Endothelial cell of hepatic sinusoid (primary cell): ENCODE measurements around the gene ORC6.

Experiments
- in situ Hi-C: cut with HindIII; loops from 2 replicates; pipeline ENCODE4 v1.10.0; 2017; ENCODE audit warnings: low sequenced_read_pairs

The ORC6 gene

DNA sequence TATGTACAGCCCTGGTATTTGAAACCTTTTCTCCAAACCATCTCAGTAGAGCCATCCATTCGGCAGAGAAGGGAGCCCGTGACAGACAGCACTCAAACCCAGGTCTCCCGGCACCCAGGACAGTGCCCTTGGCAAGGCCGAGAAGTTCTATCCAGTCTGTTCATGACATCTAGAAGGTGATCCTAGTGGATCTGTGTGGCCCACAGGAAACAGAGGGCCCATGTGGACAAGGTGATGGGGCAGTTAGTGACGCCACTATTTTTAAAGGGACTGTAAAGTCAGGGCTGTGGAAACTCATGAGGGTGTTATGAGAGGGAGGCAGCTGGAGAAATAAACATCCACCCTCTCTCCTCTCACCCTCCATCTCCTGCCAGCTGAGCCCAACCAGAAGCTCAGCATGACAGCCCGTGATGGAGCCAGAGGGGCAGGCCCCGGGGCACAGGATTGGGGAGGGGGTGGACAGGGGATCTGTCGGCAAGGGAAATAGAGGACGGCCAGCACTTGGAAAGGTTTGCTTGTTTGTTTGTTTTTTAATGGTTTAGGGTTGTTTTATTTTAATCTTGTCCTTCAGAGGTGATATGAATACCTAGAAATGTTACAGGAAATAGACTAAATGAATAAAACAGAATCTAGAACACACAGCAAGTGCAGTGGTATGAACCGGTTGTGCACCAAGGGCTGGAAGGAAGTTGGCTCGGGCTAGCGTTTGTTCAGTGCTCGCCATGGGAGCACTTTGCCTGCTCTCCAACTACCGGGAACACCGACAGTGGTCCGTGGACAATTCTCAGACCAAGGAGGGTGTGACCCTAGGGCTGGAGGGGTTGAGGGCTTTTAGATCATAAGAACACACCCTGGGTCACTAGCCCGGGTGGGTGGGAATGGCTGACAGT lies 41.6 kb downstream of the ORC6 start:
- in situ Hi-C loops = no loop called here

DNA sequence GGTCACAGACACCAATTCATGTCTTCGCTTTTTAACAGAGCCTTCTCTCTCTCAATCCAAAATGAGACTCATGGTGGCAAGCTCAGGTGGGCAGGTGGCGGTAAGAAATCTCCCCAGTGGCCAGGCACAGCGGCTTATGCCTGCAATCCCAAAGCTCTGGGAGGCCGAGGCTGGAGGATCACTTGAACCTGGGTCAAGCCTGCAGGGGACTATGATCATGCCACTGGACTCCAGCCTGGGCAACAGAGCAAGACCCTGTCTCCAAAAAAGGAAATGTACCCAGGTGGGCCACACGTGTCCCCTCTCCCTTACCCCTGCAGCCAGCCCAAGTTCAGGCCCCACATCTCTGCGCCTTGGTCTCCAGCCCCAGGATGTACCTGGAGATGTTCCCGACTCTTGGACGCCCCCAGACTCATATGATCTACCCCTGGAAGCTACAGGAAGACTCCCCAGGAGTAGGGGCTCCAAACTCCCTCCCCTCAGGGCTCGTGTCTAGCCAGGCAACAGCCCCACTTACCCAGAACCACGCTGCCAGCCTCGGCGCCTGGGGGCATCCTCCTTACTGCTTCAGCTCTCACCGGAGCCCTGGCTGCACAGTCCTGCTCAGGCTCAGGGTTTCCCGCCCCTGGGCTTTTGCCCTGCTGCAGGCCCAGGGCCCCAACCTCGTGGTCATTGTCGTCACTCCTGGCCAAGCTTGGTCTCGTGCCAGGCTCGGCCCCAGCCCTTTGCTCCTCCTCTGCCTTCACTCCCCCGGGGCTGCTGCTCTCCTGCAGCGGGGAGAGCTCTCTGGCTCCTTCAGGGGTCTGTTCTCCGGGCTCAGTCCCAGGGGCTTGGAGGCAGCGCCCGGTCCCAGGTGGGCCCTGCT lies 42.5 kb downstream of the ORC6 start:
- in situ Hi-C loops = no loop called here

DNA sequence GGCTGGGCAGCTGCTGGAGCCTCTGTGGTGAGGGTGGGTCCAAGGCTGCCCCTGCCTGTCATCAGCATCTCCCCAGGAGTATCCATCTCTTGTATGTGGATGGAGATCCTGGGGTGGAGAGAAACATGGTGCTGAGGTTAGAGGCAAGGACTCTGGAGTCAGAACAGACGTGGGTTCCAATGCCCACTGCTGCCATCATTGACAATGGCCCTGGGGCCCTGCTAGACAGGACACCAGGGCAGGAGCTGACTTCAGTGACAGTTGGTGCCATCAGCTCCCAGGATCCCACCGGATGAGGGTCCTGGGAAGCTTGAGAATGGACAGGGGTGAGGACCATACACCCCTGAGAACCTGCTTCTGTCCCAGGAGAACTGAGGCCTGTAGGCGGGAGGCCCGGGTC lies 43.1 kb downstream of the ORC6 start:
- in situ Hi-C loops = no loop called here

DNA sequence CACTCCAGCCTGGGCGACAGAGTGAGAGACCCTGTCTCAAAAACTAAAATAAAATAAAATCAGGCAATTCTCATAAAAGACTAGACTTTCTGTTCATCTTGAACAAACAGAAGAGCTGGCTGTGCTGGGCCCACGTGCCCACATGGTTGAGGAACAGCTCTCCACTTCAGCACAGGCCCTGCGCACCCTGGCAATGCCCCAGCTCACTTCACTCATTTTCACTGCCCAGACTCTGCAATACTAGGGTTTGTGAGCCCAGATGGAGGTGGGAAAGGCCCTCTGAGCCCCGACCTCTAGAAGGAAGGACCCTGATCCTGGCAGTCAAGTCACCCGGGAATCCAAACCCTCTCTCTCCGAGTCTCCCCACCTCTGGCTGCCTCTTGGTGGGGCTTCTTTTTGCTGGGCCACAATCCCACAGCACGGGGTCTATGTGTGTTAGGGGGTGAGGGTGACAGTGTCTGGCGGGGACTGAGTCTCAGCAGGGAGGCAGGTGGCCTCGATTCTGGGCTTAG lies 43.9 kb downstream of the ORC6 start:
- in situ Hi-C loops = no loop called here

DNA sequence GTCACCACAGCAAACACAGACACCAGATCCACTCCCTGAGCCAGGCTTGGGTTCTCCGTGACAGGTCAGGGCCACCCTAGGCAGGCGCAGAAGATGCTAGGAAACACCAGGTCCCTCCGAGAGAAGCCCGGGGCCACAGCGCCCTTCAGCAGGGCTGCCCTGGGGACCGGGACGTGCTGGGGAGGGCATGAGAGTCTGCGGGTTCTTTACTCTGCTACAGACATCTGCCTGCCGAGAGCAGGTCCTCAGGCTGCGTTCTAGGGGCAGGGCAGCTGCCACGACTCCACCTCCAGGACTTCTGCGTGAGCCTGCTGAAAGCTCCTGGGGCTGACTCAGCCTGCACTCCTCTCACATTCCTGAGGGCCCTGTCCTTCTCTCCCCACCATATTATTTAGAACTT lies 47.2 kb downstream of the ORC6 start:
- in situ Hi-C loops = no loop called here

DNA sequence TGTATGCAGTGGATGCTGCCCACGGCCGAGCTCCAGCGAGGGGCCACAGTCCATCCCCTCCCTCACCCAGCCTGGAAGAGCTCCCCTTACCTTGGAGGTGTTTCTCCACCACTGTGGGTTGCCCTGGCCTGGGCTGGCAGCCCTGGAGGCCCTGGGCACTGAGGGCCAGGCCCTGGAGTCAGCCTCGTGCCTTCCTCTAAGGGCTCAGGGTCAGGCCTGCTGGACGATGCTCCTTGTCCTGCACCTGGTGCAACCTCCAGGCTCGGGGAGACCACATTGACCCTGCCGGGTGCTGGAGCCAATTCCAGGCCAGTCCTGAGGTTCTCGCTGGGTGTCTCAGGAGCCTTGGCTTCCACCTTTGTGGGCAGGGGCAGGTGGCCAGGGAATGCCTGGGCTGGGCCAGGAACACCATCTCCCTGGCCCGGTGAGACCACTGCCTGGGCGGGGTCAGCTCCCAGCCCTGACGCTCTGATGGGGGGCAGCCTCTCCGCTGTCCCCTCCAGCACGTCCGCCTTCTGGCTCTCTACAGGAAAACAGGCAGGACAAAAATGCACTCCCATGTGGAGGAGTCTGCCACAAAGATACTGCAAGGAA lies 48.3 kb downstream of the ORC6 start:
- in situ Hi-C loops = no loop called here

DNA sequence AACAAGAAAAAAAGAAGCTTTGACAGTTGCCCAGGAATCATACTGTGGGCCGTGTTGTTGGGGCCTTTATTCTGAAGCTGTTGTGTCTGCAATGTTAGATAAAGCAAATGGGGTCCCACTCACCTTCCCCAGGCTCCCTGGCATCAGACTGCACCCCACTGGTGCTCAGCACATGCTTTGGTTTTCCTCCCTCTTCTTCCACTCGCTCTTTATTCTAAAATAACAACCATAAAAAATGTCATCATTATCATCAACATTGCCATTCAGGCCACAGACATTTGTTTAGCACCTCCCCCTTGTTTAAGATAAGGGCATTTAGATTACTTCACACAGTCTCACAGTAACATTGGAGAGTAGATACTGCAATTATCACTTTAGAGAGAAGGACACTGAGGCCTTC lies 50.5 kb downstream of the ORC6 start:
- in situ Hi-C loops = no loop called here

DNA sequence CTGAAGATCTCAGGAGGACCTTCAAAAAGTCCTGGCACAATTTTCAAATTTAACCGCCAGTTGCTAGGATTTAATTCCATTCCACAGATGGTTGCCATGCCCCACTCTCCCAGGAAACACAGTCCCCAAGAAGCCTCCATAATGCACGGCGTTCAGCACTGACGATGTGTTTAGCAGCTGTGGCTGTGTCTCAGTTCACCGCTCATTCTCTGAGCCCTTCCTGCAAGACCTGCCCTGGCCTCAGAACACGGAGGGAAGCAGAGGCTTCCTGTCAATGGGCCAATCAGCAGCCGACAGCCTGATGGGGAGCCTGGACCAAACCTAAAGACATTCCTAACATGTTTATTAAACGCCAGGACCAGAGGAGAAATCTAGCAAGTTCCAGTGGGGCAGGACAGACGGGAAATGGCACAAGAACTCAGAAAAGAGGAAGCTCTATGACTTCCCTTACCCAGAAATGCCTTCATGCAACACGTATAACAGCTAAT lies 53.8 kb downstream of the ORC6 start:
- in situ Hi-C loops = no loop called here

DNA sequence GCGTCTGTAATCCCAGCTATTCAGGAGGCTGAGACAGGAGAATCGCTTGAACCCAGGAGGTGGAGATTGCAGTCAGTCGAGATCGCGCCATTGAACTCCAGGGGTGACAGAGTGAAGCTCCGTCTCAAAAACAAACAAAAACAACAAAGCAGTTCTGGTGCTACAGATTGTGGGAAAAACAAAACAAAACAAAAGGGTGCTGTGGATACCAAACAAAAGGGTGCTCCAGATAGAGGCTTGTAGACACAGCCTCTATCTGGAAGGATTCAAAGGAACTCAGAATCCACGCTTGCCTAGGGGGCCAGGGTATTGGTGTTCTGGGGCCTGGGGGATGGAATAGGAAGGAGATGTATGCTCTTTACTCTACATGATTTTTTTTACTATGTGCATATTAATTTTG lies 56.2 kb downstream of the ORC6 start:
- in situ Hi-C loops = no loop called here

DNA sequence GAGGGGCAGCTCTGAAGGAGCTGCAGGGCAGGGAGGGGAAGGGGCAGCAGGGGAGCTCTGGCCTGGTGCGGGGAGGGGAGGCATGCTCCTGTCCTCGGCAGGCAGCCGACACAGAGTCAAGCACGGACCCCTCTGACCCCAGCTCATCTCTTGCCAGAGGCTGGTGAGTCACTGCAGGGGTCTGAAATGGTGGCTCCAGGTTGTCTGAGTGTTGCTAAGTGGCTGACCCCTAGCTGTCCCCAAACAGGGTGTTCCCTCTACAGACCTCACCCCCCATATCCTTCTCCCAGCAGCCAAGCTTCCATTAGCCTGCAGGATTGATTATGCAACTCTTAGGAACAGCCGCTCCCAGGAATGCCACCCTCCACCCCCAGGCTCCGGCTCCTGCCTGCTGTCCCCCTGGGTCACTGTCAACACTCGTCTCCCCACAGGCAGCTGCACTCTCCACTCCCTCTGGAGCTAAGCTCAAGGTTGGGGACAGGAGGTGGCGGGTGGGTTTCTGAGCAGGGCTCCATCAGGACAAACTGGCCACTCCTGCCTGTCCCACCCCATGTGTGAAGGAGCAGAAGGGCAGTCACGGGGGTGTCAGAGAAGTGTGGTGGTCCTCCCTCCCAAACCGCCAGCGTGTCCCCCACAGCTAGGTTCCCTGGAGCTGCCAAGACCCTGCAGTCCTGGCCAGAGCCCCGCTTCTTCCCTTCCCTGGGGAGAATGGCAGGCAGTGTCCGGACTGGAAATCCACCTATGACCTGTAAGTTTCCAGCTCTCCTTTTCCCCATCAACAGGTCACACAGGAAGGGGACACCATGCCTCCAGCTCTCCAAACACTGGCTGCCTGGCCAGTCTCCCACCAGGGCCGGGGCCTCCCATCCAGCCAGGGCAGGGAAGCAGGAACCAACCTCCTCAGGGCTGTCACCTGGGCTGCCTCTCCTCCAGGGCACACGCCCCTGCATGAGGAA lies 57.6 kb downstream of the ORC6 start:
- in situ Hi-C loops = no loop called here
